Liver (tissue), 9 donors: Measurements from ENCODE around the gene HAND1. TPM values are rescaled to one million over a fixed set of nuclear protein-coding genes. Genes with fewer than 3 reads are reported as not detected.

ENCODE experiments used
- DNase-seq: peaks from one replicate; pipeline ENCODE4 v3.0.0-alpha.2; 2017; ENCODE audit warnings: low spot score
- H3K27ac ChIP-seq, 2 donors: one replicate each; pipeline ENCODE4 v1.7.0; 2013; ENCODE audit warnings: inconsistent platforms in 2 of 2, low read length in 2 of 2, control low read depth in 1 of 2, low read depth in 1 of 2, mild to moderate bottlenecking in 1 of 2
- H3K27me3 ChIP-seq, 4 donors: one replicate each; pipeline versions ENCODE4 v1.6.1 to v1.7.0; 2013; ENCODE audit warnings: low read length in 3 of 4, inconsistent platforms in 1 of 4, mild to moderate bottlenecking in 1 of 4, moderate library complexity in 1 of 4; ENCODE audit not compliant: control insufficient read depth in 4 of 4, insufficient read depth in 4 of 4
- H3K36me3 ChIP-seq, 4 donors: one replicate each; pipeline versions ENCODE4 v1.6.1 to v1.7.0; 2013; ENCODE audit warnings: low read length in 3 of 4, mild to moderate bottlenecking in 3 of 4, low read depth in 1 of 4, moderate library complexity in 1 of 4; ENCODE audit not compliant: control insufficient read depth in 4 of 4, insufficient read depth in 3 of 4
- H3K4me1 ChIP-seq, 4 donors: one replicate each; pipeline versions ENCODE4 v1.6.1 to v1.7.0; 2013; ENCODE audit warnings: low read length in 3 of 4, mild to moderate bottlenecking in 3 of 4, moderate library complexity in 1 of 4; ENCODE audit not compliant: control insufficient read depth in 4 of 4, insufficient read depth in 4 of 4
- H3K4me3 ChIP-seq, 3 donors: one replicate each; pipeline versions ENCODE4 v1.6.1 to v1.7.0; 2013; ENCODE audit warnings: low read length in 3 of 3, control low read depth in 1 of 3, low read depth in 1 of 3, mild to moderate bottlenecking in 1 of 3
- H3K9ac ChIP-seq, 2 donors: one replicate each; pipeline ENCODE4 v1.7.0; 2013; ENCODE audit warnings: low read length in 2 of 2, mild to moderate bottlenecking in 2 of 2, moderate library complexity in 2 of 2, control low read depth in 1 of 2, low read depth in 1 of 2
- H3K9me3 ChIP-seq, 4 donors: one replicate each; pipeline versions ENCODE4 v1.6.1 to v1.7.0; 2013; ENCODE audit warnings: low read length in 3 of 4; ENCODE audit not compliant: control insufficient read depth in 4 of 4
- JUND ChIP-seq, 2 donors: IDR thresholded peaks; 2 replicates each; pipeline ENCODE4 v1.6.1; 2016; ENCODE audit warnings: antibody characterized with exemption in 2 of 2
- RXRA ChIP-seq, 2 donors: IDR thresholded peaks; 2 replicates each; pipeline ENCODE4 v1.6.1; 2017 to 2018; ENCODE audit warnings: antibody characterized with exemption in 2 of 2, mild to moderate bottlenecking in 1 of 2
- ZBTB33 ChIP-seq: IDR thresholded peaks from 2 replicates; pipeline ENCODE4 v1.6.1; 2016; ENCODE audit warnings: antibody characterized with exemption
- WGBS: extraction: QIAGEN DNeasy Blood & Tissue Kit; methylation state at CpG from one replicate; pipeline ENCODE4 v1.1.7; 2013; 5-methylcytosine and 5-hydroxymethylcytosine counted together
- polyA plus RNA-seq, 2 donors: library from polyadenylated mRNA; stranded (reverse) in 1 of 2; unstranded in 1 of 2; fragments of 200-250 nt in 1 of 2; fragments of >200 nt in 1 of 2; fragmentation: Nextera tagmentation in 1 of 2; extraction: Ambion mirVana in 1 of 2; gene quantifications; one replicate each; pipeline versions ENCODE4 v1.2.1 to v1.2.3, GENCODE V29; 2013 to 2015
- total RNA-seq, 2 donors: library from RNA; depleted of rRNA; stranded (reverse); fragments of >200 nt; gene quantifications; one replicate each; pipeline ENCODE4 v1.2.3, GENCODE V29; 2014
- TF ChIP-seq, protein P1 (sequence below): IDR thresholded peaks from 2 replicates; pipeline ENCODE4 v1.6.1; 2016; ENCODE audit warnings: antibody characterized with exemption, mild to moderate bottlenecking
- TF ChIP-seq, protein P2 (sequence below): IDR thresholded peaks from 2 replicates; pipeline ENCODE4 v1.6.1; 2016; ENCODE audit warnings: antibody characterized with exemption
- donor health status: healthy.
- donor health status: healthy.
- donor health status: healthy.
- donor health status: healthy.
- donor health status: healthy.

Gene HAND1
- total and polyA plus RNA-seq, 4 donors = not detected

DNA sequence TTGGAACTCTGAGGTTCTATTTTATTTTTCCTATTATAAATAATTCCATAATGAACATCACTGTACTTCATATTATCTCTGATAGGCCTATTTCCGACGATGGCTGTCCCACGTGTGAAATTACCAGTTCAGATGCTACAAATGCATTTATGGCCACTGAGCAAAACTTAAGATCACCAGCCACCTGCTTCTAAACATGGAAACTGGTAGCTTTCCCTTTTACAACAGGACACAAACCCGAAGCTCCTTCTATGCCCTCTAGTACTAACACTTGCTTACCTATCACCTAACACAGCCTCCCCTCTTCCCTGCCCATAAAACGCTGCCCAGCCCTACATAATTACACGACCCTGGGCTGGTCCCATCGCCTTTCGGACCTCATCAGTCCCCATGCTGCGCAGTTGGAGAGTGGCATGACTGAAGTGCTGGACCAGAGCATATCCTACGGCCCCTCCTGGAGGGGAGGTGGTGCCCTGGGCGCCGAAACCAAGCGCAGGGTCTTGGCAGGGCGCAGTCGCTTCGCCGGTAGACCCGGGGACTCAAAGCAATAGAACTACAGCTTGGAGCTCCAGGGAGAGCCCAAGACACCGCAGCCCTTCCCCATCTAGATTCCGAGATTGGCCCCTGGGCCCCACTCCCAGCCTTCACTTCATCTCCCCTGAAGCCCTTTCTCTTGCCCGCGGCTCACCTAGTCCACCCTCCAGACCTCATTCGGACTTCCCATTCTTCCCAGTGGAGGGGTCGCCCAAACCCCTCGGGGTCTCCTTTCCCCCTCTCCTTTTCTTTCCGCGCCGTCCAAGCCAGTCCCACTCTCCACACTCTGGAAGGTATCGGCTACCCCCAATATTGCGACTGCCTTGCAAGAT, 33.2 kb downstream of the HAND1 start:
- TF ChIP-seq, protein P1, sequence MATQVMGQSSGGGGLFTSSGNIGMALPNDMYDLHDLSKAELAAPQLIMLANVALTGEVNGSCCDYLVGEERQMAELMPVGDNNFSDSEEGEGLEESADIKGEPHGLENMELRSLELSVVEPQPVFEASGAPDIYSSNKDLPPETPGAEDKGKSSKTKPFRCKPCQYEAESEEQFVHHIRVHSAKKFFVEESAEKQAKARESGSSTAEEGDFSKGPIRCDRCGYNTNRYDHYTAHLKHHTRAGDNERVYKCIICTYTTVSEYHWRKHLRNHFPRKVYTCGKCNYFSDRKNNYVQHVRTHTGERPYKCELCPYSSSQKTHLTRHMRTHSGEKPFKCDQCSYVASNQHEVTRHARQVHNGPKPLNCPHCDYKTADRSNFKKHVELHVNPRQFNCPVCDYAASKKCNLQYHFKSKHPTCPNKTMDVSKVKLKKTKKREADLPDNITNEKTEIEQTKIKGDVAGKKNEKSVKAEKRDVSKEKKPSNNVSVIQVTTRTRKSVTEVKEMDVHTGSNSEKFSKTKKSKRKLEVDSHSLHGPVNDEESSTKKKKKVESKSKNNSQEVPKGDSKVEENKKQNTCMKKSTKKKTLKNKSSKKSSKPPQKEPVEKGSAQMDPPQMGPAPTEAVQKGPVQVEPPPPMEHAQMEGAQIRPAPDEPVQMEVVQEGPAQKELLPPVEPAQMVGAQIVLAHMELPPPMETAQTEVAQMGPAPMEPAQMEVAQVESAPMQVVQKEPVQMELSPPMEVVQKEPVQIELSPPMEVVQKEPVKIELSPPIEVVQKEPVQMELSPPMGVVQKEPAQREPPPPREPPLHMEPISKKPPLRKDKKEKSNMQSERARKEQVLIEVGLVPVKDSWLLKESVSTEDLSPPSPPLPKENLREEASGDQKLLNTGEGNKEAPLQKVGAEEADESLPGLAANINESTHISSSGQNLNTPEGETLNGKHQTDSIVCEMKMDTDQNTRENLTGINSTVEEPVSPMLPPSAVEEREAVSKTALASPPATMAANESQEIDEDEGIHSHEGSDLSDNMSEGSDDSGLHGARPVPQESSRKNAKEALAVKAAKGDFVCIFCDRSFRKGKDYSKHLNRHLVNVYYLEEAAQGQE = peak; percentile 70
- TF ChIP-seq, protein P2, sequence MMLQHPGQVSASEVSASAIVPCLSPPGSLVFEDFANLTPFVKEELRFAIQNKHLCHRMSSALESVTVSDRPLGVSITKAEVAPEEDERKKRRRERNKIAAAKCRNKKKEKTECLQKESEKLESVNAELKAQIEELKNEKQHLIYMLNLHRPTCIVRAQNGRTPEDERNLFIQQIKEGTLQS = no peak
- Histone ChIP-seq H3K36me3 (peaks cover 0 to 21% (median 7%) of the 10 kb centered on the region in 4 donors), H3K27ac (peak overlapping the region; percentile 80 to 83), H3K9ac (peak overlapping the region; percentile 88 to 94), H3K9me3 (no peaks in the 10 kb centered on the region), H3K27me3 (no peaks in the 10 kb centered on the region), H3K4me1 (peaks cover 0 to 23% (median 17%) of the 10 kb centered on the region in 4 donors), H3K4me3 (peak overlapping the region; percentile 90 to 97 (median 97))
- 9% methylated on average over 30 of the region's 30 CpGs for WGBS
- DNase-seq = peak; percentile 39

DNA sequence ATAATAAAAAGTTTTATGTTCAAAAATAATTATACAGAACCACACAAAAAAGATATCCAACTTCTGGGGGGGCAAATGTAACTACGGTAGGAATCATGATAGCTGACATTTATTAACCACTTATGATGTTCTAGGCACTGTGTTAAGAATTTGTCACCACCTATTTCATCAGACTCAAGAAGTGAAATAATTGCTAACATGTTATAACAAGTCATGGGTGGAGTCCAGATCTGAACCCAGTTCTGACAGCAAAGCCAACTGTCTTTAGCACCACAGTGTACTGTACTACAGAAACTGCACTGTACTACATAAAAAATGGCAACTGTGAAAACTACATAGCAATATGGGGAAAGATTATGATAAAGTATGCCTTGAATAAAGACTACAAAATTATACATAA, 35.2 kb downstream of the HAND1 start:
- Histone ChIP-seq H3K36me3 (peaks cover 2 to 28% (median 7%) of the 10 kb centered on the region in 4 donors), H3K27me3 (no peaks in the 10 kb centered on the region), H3K9me3 (no peaks in the 10 kb centered on the region), H3K4me1 (peaks cover 0 to 18% (median 15%) of the 10 kb centered on the region in 4 donors), H3K4me3 (no peak overlapping the region), H3K27ac (no peak overlapping the region), H3K9ac (no peak overlapping the region)
- 97% methylated on average over 1 of the region's 1 CpG for WGBS
- DNase-seq = no peak
- no peak for TF ChIP-seq RXRA (IDR thresholded peaks at IDR 0.05)

DNA sequence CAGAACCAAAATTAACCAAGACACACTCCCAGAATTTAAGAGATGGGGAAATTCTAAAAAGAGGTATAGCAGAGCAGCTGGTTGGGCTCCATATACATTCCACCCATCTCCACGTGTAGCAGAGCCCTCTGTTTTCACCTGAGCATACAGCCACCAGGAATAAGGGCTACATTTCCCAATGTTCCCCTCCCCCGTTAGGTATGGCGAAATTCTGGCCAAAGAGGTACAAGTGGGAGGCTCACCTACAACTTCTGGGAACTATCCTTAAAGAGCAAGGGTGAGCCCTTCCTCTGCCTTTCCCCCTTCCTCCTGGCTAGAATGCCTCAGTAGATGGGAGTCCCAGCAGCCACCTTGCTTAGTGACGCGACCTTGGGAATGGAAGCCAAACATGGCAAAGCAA, 37.5 kb downstream of the HAND1 start:
- 91% methylated on average over 5 of the region's 5 CpGs for WGBS
- Histone ChIP-seq H3K4me1 (peaks cover 0 to 7% (median 5%) of the 10 kb centered on the region in 4 donors), H3K9me3 (no peaks in the 10 kb centered on the region), H3K9ac (no peak overlapping the region), H3K36me3 (peaks cover 5 to 37% (median 13%) of the 10 kb centered on the region in 4 donors), H3K27ac (no peak overlapping the region), H3K4me3 (no peak overlapping the region), H3K27me3 (no peaks in the 10 kb centered on the region)
- no peak for TF ChIP-seq JUND (IDR thresholded peaks at IDR 0.05)
- TF ChIP-seq ZBTB33 = no peak
- DNase-seq = no peak
